ENCODE measurements around the gene DCAF7. TPM values are rescaled to one million over a fixed set of nuclear protein-coding genes. Genes with fewer than 3 reads are reported as not detected.

DCAF7 gene
- total RNA-seq, 1 donor from 2014 or later: 24.0 TPM

DNA sequence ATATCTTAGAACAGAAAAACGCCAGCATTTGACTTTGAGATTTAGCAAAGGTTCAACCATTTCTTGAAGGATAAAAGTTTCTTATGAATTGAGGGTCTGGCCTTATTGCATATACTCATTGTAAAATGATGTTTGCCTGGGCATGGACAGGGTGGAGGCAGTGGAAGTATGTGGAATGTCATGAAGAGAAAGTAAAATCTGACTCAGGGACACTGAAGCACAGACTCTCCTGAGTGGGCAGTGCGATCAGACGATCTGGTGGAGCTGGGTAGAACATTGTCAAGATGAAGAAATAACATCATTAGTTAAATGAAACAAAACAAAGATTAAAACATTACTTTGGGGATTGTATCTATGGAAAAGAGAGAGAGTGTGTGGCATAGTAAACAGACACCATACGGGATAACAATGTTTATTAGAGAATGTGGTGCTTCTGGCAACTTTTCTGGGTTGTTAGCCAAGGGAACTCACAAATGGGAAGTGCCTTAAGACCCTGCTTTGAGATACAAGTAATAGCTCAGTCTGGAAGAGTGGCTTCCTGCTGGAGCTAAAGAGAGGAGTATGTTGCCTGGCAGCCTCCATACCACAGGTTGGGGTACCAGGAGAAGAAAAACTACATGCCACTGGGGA, 76.4 kb downstream of the DCAF7 start:
- DNase-seq (ENCODE audit: low read depth, low spot score): peak; percentile 19

DNA sequence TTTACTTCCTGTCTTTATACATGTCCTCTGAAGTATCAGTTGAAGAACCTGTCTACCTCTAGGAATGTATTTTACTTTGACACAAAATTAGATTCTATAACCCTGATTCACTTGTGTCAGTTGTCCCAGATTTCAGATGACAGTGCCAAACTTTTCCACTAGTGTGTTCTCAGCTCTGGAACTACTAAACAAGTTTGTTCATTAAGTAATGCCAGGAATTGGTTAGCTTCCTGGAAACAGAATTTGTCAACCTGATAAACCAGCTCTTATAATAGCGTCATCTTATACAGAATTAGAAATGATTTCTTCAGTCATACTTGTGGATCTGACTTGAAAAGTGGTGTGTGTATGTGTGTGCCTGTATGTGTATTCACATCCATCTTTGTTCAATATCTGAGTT, 79.3 kb downstream of the DCAF7 start:
- peak; percentile 5 for DNase-seq (ENCODE audit: low read depth, low spot score)

DNA sequence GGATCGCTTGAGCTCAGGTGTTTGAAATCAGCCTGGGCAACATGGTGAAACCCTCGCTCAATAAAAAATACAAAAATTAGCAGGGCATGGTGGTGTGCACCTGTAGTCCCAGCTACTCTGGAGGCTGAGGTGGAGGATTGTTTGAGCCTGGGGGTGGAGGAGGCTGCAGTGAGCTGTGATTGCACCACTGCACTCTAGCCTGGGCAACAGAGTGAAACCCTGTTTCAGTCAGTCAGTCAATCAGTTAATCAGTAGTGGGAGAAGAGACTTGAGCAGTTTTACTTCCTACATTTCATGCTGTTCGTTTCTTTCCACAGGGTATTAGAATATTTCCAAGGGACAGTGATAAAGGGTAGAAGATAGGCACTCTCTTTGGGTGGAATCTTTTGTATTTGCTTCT, 80.8 kb downstream of the DCAF7 start:
- no peak for DNase-seq (ENCODE audit: low read depth, low spot score)

DNA sequence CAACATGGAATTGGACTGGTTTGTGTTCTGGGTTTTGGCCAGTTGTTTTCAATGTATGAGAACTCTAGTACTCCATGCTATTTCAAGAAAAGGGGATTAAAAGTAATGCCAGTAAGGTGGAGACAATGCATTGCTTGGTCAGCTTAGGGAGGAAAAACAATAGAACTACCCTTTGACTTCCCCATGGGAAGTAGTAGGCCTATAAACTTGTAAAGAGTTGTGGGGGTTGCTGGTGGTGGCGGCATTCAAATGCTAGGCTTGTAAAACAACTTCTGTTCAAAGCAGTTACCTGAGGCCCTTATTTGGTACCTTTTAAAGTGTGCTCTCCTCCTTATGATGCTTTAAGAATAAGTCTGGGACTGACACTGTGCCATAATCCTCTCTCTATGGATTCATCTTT, 81.3 kb downstream of the DCAF7 start:
- DNase-seq (ENCODE audit: low read depth, low spot score): no peak

DNA sequence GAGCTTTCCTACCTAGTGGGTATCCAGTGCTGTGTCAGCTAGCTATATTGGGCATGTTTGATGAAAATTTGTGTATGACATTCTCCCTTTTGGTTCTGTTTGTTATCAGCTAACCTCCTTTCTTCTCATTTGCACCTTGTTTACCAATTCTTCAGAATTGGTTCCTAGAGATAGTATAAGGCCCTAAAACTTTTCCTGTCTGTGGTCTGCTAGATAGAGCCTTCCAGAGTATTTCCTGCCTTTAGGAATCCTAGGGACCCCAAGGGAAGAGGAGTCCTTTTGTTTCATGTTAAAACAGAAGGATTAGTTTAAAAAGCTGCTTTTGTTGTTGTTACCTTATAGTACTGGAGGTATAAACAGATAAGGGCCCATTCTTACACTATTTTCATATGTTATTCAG, 83.5 kb downstream of the DCAF7 start:
- no peak for DNase-seq (ENCODE audit: low read depth, low spot score)

DNA sequence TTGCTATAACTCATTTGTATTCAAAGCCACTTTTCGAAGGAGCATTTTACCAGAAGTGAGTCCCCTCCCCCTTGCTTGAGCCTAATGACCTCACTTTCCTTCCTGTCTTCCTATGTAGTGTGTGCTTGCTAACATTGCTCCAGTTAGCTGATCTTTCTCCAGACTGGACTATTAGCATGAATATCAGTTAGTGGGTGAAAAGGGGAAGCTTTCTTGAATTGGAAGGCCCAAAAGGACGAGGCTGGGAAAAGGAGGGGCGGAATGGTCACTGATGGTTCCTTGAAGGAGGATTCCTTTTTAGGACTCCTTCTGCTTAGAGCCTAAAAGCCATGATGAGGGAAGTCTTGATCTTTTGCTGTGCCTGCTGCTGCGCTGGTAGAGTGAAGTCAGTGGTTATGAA, 83.9 kb downstream of the DCAF7 start:
- peak; percentile 20 for DNase-seq (ENCODE audit: low read depth, low spot score)

DNA sequence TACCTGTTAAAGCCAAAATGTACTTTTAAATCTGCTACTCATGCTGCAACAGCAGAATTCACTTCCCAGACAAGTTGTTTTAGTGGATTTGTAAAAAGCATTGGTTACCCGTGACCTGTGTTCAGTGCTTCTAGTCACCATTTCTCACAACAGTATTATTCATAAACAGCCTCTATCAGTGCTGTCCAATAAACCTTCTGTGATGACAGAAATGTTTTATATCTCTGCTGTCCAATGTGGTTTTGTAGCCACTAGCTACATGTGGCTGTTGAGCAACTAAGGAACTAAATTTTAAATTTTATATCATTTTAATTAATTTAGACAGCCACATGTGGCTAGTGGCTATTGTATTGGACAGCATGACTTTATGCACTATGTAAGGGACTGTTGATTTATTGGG, 84.5 kb downstream of the DCAF7 start:
- DNase-seq (ENCODE audit: low read depth, low spot score): no peak

DNA sequence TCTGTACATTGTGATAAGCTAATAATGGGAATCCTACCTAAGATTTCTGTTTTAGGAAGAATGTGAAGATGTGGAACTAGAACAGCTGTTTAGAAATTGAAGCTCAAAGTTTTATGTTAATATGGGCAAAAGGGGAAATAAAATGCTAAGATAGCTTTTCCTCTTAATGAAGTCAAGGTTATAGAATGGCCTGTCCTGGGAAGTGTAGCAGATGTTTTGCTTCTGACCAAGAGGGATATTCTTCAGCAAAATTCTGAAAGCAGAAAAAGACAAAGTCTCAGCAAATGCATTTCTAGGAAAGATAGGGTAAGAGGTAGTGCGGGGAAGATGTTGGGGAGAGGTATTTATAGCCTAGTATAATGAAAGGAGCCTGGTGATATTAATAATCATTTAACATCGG, 85.0 kb downstream of the DCAF7 start:
- DNase-seq (ENCODE audit: low read depth, low spot score): no peak

DNA sequence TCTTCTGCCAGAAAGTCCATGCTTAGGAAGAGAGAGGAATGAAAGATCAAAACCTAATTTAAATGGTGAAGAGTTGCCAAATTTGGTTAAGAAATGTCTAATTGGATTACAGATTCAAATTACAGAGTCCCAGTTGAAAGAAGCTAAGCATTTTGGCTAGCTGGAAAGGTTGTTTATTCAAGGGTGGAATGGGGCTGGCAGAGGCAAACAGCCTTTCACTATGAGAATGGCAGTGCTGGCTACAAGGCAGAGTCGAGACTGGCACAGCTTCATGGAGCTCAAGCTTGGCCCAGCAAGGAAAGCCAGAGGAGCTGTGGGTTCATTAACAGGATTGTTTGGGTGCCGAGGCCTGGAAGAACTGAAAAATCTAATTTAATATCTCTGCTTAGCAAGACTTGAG, 85.5 kb downstream of the DCAF7 start:
- no peak for DNase-seq (ENCODE audit: low read depth, low spot score)

DNA sequence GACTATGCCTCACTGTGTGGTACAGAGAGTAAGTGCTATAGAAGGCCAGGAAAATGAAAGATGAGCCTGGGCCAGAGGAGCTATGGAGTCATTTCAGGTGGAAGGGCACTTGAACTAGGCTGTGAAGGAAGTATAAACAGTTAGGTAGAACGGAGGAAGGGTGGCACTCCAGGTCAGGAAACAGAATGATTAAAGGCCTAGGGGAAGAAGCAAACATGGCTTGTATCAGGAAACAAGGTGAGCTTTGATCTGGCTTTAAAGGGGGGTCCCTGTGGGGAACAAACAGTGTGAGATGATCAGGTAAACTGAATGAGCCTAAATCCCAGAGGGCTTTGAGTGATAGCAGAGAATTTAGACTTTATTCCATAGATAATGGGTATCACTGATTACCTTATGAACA, 88.8 kb downstream of the DCAF7 start:
- no peak for DNase-seq (ENCODE audit: low read depth, low spot score)

DNA sequence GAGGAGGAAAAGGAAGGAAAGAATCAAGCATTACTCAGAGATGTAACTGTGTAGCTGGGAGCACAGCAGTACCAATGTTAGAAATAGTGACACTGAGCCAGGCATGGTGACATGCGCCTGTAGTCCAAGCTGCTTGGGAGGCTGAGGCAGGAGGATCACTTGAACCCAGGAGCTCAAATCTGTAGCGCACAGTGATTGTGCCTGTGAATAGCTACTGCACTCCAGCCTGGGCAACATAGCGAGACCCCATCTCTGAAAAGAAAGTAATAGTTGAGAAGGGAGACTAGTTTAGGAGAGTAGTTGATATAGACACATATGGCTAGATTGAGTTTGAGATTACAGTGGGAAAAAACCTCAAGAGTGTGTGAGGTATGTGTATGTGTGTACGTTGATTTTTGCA, 89.8 kb downstream of the DCAF7 start:
- DNase-seq (ENCODE audit: low read depth, low spot score): no peak

DNA sequence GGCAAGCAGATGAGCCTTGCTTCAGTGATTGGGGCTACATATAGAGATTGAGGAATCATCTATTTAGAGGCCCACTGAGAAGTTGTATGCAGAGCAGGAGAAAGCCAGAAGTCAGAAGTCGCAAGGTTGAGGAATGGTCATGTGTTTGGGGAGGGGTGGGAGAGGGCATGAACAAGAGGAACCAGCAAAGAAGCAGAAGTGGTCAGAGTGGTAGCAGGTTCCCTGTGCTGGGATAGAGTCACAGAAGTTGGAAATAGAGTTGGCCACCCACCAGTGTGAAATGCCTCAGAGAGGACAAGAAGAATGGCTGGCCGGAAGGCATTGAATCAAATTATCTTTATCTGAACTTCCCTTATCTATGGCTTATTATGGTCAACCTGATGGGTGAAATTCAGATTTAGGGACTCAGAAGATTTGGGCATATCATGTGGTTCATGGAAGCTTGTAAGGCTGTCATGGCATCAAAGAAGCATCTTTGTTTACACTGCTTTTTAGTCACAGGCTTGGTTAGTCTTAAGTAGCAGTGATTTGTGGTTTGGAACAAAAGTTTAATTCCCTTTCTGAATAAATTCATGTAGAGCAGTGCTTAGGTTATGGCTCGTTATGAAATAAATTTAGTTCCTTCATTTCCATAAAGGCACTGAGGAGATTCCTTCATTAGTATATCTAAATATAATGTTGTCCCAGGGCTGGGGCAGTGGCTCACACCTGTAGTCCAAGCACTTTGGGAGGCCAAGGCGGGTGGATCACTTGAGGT, 91.6 kb downstream of the DCAF7 start:
- no peak for DNase-seq (ENCODE audit: low read depth, low spot score)

Other genes with a start within 250 kb of the DCAF7 start
- 26.1 and 34.6 TPM in 2 replicates for gene CYB561, start 104.2 kb upstream of the DCAF7 start, total RNA-seq
- gene ACE, start 73.4 kb upstream of the DCAF7 start, total RNA-seq: 30.6 and 38.3 TPM in 2 replicates
- not detected in 2 replicates for gene KCNH6, start 27.1 kb upstream of the DCAF7 start, total RNA-seq
- gene TACO1, start 50.4 kb downstream of the DCAF7 start, total RNA-seq: 24.3 and 27.2 TPM in 2 replicates
- gene MAP3K3, start 71.9 kb downstream of the DCAF7 start, total RNA-seq: 104 and 125 TPM in 2 replicates
- 14.5 and 24.9 TPM in 2 replicates for gene LIMD2, start 149.6 kb downstream of the DCAF7 start, total RNA-seq
- gene STRADA, start 191.3 kb downstream of the DCAF7 start, total RNA-seq: 19.7 and 22.1 TPM in 2 replicates
- gene CCDC47, start 223.1 kb downstream of the DCAF7 start, total RNA-seq: 92.4 and 113 TPM in 2 replicates
- 67.0 and 83.1 TPM in 2 replicates for gene DDX42, start 223.7 kb downstream of the DCAF7 start, total RNA-seq